Left ventricle myocardium superior (tissue), 1 donor: ENCODE measurements around the gene PARP15. TPM values are rescaled to one million over a fixed set of nuclear protein-coding genes. Genes with fewer than 3 reads are reported as not detected.
"Not testable (repeated sequence)": the region's sequence is repeated elsewhere in the genome, so short reads cannot be mapped to it uniquely, and the experiment has no call there.

Source experiments
- ATAC-seq: fragments of 200-7000 bp; cut with Tn5 transposase; one replicate; pipeline ENCODE4 v1.9.1; 2020; ENCODE audit warnings: mild to moderate bottlenecking, moderate library complexity
- DNase-seq: peaks from one replicate; pipeline ENCODE4 v3.0.0-alpha.2; 2020
- intact Hi-C: fragments of 100-400 bp; cut with micrococcal nuclease; formaldehyde crosslinking; loops from one replicate; pipeline ENCODE4 v1.11.0; 2022
- total RNA-seq: library from RNA; stranded (reverse); fragmentation: NEBNext Ultra II Directional; extraction: Animal tissue kit (Norgen Biotek cat#: 25700); gene quantifications from one replicate; pipeline ENCODE4 v1.2.1, GENCODE V29; 2021
- donor health status: DM: no; HTN: yes; CAD: no; lungs with severe emphysema.

The PARP15 gene
- total RNA-seq, 1 donor from 2014 or later: 0.52 TPM

- ATAC-seq: no peak
- no peak for DNase-seq
- intact Hi-C loops: no loop called here
Measured at GRCh38 chr3:122646146-122646988, 68.9 kb downstream of the PARP15 start.

DNA sequence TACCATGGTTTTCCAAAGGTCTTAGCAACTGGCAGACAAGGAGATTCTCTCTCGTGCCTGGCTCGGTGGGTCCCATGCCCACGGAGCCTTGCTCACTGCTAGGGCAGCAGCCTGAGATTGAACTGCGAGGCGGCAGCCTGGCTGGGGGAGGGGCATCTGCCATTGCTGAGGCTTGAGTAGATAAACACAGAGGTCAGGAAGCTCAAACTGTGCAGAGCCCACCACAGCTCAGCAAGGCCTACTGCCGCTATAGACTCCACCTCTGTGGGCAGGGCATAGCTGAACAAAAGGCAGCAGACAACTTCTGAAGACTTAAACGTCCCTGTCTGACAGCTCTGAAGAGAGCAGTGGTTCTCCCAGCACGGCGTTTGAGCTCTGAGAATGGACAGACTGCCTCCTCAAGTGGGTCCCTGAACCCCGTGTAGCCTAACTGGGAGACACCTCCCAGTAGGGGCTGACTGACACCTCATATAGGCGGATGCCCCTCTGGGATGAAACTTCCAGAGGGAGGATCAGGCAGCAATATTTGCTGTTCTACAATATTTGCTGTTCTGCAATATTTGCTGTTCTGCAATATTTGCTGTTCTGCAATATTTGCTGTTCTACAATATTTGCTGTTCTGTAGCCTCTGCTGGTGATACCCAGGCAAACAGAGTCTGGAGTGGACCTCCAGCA is 73.9 kb downstream of the PARP15 start:
- DNase-seq, ATAC-seq, intact Hi-C loops: not testable (repeated sequence)

DNA sequence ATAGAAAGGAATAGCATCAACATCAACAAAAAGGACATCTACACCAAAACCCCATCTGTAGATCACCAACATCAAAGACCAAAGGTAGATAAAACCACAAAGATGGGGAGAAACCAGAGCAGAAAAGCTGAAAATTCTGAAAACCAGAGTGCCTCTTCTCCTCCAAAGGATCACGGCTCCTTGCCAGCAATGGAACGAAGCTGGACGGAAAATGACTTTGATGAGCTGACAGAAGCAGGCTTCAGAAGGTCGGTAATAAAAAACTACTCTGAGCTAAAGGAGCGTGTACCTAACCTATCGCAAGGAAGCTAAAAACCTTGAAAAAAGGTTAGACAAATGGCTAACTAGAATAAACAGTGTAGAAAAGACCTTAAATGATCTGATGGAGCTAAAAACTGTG is 74.5 kb downstream of the PARP15 start:
- DNase-seq, ATAC-seq, intact Hi-C loops: not testable (repeated sequence)

DNA sequence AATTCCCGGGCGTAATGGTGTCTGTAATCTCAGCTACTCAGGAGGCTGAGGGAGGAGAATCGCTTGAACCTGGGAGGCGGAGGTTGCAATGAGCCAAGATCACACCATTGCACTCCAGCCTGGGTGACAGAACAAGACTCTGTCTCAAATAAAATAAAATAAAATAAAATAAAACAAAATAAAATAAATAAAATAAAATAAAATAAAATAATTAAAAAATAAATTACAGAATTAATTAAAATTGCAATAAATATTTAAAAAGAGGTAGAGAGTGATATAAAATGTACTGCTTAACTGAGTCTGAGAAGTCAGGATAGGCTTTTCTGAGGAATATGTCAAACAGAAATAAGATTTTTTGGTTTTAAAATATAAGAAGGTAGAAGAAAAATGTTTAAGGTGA is 80.9 kb downstream of the PARP15 start:
- ATAC-seq, DNase-seq, intact Hi-C loops: not testable (repeated sequence)

DNA sequence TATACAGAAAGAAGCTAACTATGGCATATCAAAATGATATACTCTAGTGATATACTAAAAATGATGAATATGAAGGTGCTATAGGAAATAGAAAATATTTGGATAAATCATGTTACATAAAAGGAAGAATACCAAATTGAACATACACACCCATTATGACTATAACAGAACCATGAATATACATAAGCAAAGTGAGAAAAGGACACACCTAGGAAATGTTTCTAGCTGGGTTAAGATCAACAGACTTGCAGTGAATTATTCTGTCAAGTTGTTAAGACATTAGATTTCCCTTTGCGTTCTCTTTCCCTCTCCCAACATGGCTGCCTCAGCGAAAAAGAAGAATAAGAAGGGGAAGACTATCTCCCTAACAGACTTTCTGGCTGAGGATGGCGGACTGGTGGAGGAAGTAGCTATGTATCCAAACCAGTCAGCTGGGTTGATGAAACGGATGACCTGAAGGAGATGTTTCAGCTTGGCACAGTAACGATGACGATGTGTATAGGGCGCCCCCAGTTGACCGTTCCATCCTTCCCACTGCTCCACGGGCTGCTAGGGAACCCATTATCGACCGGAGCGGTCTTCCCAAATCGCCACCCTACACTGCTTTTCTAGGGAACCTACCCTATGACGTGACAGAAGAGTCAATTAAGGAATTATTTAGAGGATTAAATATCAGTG is 83.0 kb downstream of the PARP15 start:
- ATAC-seq: no peak
- intact Hi-C loops: no loop called here
- DNase-seq: no peak

DNA sequence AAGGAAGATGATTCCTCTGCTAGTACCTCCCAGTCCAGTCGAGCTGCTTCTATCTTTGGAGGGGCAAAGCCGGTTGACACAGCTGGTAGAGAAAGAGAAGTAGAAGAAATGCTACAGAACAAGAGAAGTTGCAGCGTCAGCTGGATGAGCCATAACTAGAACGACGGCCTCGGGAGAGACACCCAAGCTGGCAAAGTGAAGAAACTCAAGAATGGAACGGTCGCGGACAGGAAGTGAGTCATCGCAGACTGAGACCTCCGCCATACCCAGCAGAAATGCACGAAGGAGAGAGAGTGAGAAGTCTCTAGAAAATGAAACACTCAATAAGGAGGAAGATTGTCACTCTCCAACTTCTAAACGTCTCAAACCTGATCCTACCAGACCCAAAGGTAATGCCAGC is 84.2 kb downstream of the PARP15 start:
- ATAC-seq (no peak), DNase-seq (no peak)
- intact Hi-C loops: no loop called here

- no peak for DNase-seq
- intact Hi-C loops: no loop called here
- no peak for ATAC-seq
Measured at GRCh38 chr3:122662505-122662904, 85.1 kb downstream of the PARP15 start.

- no peak for DNase-seq
- intact Hi-C loops: no loop called here
Measured at GRCh38 chr3:122665226-122665786, 87.9 kb downstream of the PARP15 start.

DNA sequence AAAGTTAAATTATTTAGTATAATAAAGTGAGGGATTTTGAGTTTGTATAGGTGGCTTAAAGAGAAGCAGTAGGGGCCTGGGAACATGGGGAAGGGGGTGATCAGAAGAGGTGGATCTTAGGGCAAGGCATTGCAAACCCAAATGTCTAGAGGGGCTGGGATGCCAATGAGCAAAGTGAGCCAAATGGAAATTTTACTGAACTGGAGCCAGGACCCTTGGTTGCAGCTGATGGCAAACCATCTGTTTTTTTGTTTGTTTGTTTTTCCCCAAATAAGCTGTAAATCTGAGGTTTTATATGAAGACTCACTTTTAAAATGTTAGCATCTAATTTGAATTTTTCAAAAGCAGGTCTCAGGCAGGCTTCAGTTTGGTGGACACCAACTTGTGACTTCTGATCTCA is 88.4 kb downstream of the PARP15 start:
- ATAC-seq (no peak), DNase-seq (no peak)
- intact Hi-C loops: no loop called here

More at GRCh38 chr3:122665226-122665786, 87.9 kb downstream of the PARP15 start:
- ATAC-seq: no peak

- DNase-seq (no peak), ATAC-seq (no peak)
- intact Hi-C loops: no loop called here
Measured at GRCh38 chr3:122668930-122669730, 91.7 kb downstream of the PARP15 start.

DNA sequence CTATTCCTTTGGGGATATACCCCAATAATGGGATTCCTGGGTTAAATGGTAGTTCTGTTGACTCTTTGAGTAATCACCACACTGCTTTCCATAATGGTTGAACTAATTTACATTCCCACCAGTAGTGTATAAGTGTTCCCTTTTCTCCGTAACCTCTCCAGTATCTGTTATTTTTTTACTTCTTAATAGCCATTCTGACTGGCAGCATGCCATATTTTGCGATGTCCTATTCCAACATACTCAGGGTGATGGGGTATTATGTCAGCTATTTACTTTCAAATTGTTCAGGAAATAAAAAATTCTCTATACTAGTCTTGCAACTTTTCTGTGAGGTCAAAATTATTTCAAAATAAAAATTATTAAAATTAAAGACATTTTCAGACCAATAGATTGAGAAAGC is 94.1 kb downstream of the PARP15 start:
- intact Hi-C loops: no loop called here
- ATAC-seq: no peak
- DNase-seq: no peak

DNA sequence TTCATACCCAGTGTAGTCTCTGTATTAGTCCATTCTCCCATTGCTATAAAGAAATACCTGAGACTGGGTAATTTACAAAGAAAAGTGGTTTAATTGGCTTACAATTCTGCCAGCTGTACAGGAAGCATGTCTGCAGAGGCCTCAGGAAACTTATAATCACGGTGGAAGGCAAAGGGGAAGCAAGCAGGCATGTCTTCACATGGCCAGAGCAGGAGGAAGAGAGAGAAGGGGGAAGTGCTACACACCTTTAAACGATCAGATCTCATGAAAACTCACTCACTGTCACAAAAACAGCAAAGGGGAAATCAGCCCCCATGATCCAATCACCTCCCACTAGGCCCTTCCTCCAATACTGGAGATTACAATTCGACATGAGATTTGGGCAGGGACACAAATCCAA is 96.9 kb downstream of the PARP15 start:
- no peak for DNase-seq
- intact Hi-C loops: no loop called here
- no peak for ATAC-seq

DNA sequence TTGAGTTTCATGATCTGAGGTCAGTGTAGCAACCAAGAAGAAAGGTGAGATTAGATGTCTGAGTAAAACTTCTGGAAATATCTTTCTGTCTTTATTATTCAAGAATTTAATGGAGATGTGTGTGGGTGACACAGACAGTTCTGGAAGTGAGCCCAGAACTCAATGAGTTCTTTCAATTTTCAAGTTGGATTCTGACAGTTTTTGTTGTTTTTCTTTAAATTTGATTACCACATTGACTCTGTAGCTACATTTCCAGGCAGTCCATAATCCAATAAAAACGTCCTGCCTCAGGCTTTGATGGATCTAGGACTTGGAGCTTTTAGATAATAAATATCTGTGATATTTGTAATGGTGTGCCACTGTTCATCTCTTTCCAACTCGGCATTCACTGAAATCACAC is 99.3 kb downstream of the PARP15 start:
- DNase-seq: no peak
- intact Hi-C loops: loop anchor here (5.0 kb wide), 2 partner anchors 114 to 284 kb away; partner anchors contain the start of genes DTX3L and PARP9
- ATAC-seq: no peak

DNA sequence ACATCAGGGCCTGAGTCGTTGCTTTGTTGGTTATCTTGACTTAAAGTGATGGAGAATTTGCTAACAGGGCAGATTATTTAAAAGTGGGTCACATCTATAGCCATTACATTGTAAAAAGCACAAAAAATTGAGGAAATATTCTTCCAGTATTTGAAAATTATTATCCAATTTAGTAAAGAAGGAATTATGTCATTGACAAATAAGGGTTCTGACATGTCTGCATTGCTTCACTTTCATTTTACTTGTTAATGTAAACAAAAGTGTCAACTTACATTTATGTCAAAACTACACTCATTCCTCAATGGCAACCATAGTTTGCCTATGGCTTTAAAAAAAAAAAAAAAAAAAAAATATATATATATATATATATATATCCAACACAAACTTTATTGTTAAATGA is 99.8 kb downstream of the PARP15 start:
- ATAC-seq (no peak), DNase-seq (no peak)
- intact Hi-C loops: loop anchor here (5.0 kb wide), 2 partner anchors 115 to 285 kb away; partner anchors contain the start of genes DTX3L and PARP9

GRCh38 chr3:122678506-122678905 is 101.1 kb downstream of the PARP15 start:
- ATAC-seq (no peak), DNase-seq (peak; percentile 40)
- intact Hi-C loops: loop anchor here (5.0 kb wide), 2 partner anchors 116 to 286 kb away; partner anchors contain the start of genes DTX3L and PARP9

DNA sequence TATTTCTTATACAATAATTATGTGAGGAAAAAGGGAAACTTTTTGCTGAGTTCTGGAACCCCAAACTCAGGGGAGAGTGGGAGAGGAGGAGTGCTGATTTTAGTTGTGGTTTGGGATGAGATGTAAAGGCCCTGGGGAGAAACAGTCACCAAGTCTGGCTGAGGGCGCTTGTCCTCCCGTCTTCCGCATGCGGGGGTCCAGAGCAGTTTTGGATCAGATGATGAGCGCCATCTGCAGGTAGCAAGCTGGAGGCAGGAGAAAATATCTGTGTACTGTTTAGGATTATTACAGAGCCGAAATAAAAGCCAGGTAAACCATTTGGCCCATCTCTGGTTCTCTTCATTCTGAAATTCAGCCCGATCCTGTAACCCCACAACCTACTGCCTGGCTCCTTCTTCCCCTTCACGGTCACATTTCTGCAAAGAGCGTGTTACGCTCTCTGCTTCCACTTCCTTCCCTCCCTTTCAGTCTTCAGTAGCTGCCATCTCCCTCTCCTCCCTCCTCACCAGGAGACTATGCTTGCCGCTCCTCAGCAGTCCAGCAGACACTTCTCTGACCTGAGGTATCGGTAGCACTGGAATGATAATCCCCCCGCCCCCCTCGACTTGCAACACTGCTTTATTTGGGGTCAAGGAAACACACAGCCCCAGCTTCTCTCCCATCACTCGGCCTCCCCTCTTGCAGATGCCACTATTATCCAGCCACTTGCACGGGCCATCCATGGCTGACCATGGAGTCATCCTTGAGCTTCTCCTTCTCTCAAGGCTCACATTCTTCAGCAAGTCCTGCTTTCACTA is 101.8 kb downstream of the PARP15 start:
- peak; percentile 82 for ATAC-seq
- DNase-seq: peak; percentile 82
- intact Hi-C loops: loop anchor here (5.0 kb wide), 2 partner anchors 117 to 287 kb away; partner anchors contain the start of genes DTX3L and PARP9

DNA sequence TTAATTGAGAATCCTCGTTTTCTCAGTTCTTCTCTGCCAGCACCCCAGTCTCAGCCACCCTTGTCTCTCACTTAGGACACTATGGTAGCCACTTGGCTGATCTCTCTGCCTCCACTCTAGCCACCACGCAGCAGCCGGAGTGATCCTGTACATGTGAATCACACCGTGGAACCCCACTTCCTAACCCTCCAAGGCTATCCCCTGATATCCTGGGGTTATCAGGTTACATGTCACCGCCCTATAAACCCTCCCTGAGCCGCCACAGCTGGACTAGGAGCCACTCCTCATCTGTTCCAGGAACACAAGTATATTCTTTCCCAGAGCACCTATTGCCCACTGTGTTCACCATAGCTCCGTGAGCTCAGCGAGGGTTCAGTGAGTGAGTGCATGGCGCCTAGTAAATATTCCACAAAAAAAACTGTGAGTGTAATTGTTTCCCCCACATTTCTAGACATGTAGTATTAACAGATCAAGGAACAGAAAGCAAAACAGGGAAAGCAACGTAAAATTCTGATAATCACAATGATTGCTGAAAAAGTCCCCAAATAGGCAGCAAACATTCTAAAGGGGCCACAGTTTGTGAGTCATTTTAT is 102.5 kb downstream of the PARP15 start:
- intact Hi-C loops: loop anchor here (5.0 kb wide), 2 partner anchors 118 to 288 kb away; partner anchors contain the start of genes DTX3L and PARP9
- peak; percentile 51 for ATAC-seq
- DNase-seq: peak; percentile 31
